Measurements from ENCODE around the gene GPS1. TPM values are rescaled to one million over a fixed set of nuclear protein-coding genes. Genes with fewer than 3 reads are reported as not detected.
A peak's percentile ranks its signal among the peaks of the same experiment; 100 is the strongest.

GPS1 gene
- total RNA-seq, 1 donor from 2014 or later, result 94.7 TPM

GRCh38 chr17:82050152-82050760, 1.4 kb upstream of the GPS1 start:
- intact Hi-C loops (cut with micrococcal nuclease), result no loop called here
- ChIA-PET POLR2A (interaction anchor here (0.6 to 4.2 kb wide), 4 partner anchors 13 to 294 kb away, joined by 3 to 30 read pairs (median 6); partner anchors contain the start of gene DCXR), CTCF (interaction anchor here (1.2 to 1.7 kb wide), 2 partner anchors 13 to 19 kb away, joined by 3 to 4 read pairs; partner anchors contain the start of gene DCXR)
- Mint-ChIP-seq H3K27me3 (no peaks in the 10 kb centered on the region), H3K36me3 (ENCODE audit: low read depth) (peaks cover 21% of the 10 kb centered on the region), H3K9me3 (no peaks in the 10 kb centered on the region), H3K27ac (no peak overlapping the region), H3K4me1 (peaks cover 17% of the 10 kb centered on the region), H3K4me3 (peak overlapping the region; percentile 83)
- DNase-seq (no peak), ATAC-seq (ENCODE audit: low read depth) (no peak)
- TF ChIP-seq CTCF (IDR thresholded peaks at IDR 0.05), result no peak

DNA sequence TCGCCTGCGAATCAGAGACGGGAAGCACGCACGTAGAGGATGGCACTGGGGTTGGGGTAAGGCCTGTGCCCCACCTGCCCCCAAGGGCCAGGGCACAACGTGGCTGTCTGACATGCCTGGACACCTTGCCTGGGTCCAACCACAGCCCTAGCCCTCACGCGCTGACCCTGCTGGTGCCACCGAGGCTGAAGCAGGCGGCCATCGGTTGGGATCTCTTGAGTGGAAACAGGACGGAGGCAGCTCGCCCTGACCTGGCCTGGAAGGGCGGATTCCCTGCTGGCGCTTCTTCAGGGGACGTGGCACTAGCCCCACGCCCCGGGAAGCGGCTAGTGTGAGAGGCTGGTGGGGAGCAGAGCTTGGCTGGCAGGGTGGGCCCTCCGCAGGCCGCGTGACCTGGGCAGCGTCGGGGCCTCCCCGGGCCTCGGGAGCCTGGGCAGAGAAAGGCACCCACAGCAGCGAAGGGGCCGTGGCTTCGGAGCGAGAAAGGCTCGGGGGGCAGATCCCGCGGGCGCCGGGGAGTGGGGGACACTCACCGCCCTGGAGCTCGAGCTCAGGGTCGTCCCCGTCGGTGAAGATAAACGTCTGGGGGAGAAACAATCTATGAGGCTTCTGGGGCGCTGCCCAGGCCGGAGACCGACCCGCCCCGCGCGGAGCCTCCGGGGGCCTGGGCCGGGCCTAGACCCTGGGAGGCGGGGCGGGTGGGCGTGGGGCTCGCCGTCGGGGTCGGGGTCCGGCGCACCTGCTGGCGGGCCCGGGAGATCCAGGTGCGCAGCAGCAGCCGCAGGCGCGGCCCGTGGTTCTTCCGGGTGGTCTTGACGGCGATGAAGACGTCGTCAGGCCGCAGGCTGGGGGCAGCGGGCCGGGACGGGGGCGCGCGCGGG, 697 bp upstream of the GPS1 start:
- CTCF ChIA-PET, result interaction anchor here (1.7 kb wide), 1 partner anchor 13 kb away, joined by 4 read pairs; the partner anchor contains the start of gene DCXR
- Mint-ChIP-seq H3K9me3 (no peaks in the 10 kb centered on the region), H3K27ac (peak overlapping the region; percentile 78), H3K4me1 (peaks cover 17% of the 10 kb centered on the region), H3K4me3 (peak overlapping the region; percentile 83), H3K36me3 (ENCODE audit: low read depth) (peaks cover 24% of the 10 kb centered on the region), H3K27me3 (no peaks in the 10 kb centered on the region)
- intact Hi-C loops (cut with micrococcal nuclease), result loop anchor here (1.0 kb wide), 3 partner anchors 14 to 47 kb away; partner anchors contain the start of genes DCXR, DUS1L and FASN
- peak; percentile 26 for ATAC-seq (ENCODE audit: low read depth)
- no peak for DNase-seq
- TF ChIP-seq CTCF (IDR thresholded peaks at IDR 0.05), result no peak
- POLR2A ChIA-PET, result interaction anchor here (1.4 to 4.2 kb wide), 5 partner anchors 13 to 28 kb away, joined by 3 to 30 read pairs (median 3); partner anchors contain the start of genes CENPX, DCXR and LRRC45

- Mint-ChIP-seq H3K27ac (no peak overlapping the region), H3K4me1 (peaks cover 17% of the 10 kb centered on the region), H3K36me3 (ENCODE audit: low read depth) (peaks cover 29% of the 10 kb centered on the region), H3K4me3 (peak overlapping the region; percentile 71), H3K9me3 (no peaks in the 10 kb centered on the region), H3K27me3 (no peaks in the 10 kb centered on the region)
- ChIA-PET POLR2A (interaction anchor here (1.6 to 4.2 kb wide), 3 partner anchors 12 to 23 kb away, joined by 3 to 30 read pairs (median 7); partner anchors contain the start of gene DCXR), CTCF (interaction anchor here (1.3 kb wide), 1 partner anchor 93 kb away, joined by 3 read pairs; no protein-coding TSS in a partner anchor)
- intact Hi-C loops (cut with micrococcal nuclease), result no loop called here
- DNase-seq (no peak), ATAC-seq (ENCODE audit: low read depth) (no peak)
- TF ChIP-seq CTCF (IDR thresholded peaks at IDR 0.05), result no peak
Observed at GRCh38 chr17:82052638-82053059, 951 bp downstream of the GPS1 start.

- Mint-ChIP-seq H3K9me3 (no peaks in the 10 kb centered on the region), H3K4me1 (peaks cover 17% of the 10 kb centered on the region), H3K4me3 (peak overlapping the region; percentile 71), H3K36me3 (ENCODE audit: low read depth) (peaks cover 29% of the 10 kb centered on the region), H3K27me3 (no peaks in the 10 kb centered on the region), H3K27ac (no peak overlapping the region)
- TF ChIP-seq CTCF (IDR thresholded peaks at IDR 0.05), result no peak
- POLR2A ChIA-PET, result interaction anchor here (1.6 to 4.2 kb wide), 2 partner anchors 12 to 16 kb away, joined by 7 to 30 read pairs; partner anchors contain the start of gene DCXR
- ATAC-seq (ENCODE audit: low read depth) (no peak), DNase-seq (no peak)
- CTCF ChIA-PET, result no interaction called here
- intact Hi-C loops (cut with micrococcal nuclease), result no loop called here
Observed at GRCh38 chr17:82053130-82053529, 1.4 kb downstream of the GPS1 start.

Measured in activated B cell treated with CpG ODN at 0.5 μM for 24 hours (primary cell).